MM.1S (cell line): Measurements from ENCODE around the gene MST1.

Experiments
- DNase-seq: peaks from one replicate; pipeline ENCODE4 v3.0.0-alpha.2; 2015
- H2AFZ ChIP-seq: fragments of 300-600 bp; sonication (generic); 2 replicates; pipeline ENCODE4 v1.6.0; 2016; ENCODE audit warnings: antibody characterized with exemption, low read length
- H3F3A ChIP-seq: fragments of 300-600 bp; sonication (generic); 2 replicates; pipeline ENCODE4 v1.6.1; 2016; ENCODE audit warnings: mild to moderate bottlenecking, antibody characterized with exemption, low read length, moderate library complexity, mixed read lengths; ENCODE audit not compliant: insufficient read depth
- H3K27ac ChIP-seq: fragments of 300-600 bp; sonication (generic); 2 replicates; pipeline ENCODE4 v1.5.1; 2016; ENCODE audit warnings: mild to moderate bottlenecking, low read length
- H3K27me3 ChIP-seq: fragments of 300-600 bp; sonication (generic); replicated peaks from 2 replicates; pipeline ENCODE4 v1.6.0; 2016; ENCODE audit warnings: low read length; ENCODE audit not compliant: insufficient read depth
- H3K36me3 ChIP-seq: fragments of 300-600 bp; sonication (generic); replicated peaks from 2 replicates; pipeline ENCODE4 v1.6.1; 2016; ENCODE audit warnings: mild to moderate bottlenecking, low read length, mixed read lengths; ENCODE audit not compliant: insufficient read depth
- H3K4me1 ChIP-seq: fragments of 300-600 bp; sonication (generic); 2 replicates; pipeline ENCODE4 v1.6.1; 2016; ENCODE audit warnings: low read length, mixed read lengths
- H3K4me2 ChIP-seq: fragments of 300-600 bp; sonication (generic); 2 replicates; pipeline ENCODE4 v1.6.0; 2016; ENCODE audit warnings: low read depth, low read length
- H3K4me3 ChIP-seq: fragments of 300-600 bp; sonication (generic); 2 replicates; pipeline ENCODE4 v1.5.1; 2016; ENCODE audit warnings: low read length, mixed read lengths
- H3K79me2 ChIP-seq: fragments of 300-600 bp; sonication (generic); 2 replicates; pipeline ENCODE4 v1.6.1; 2016; ENCODE audit warnings: mixed run types, low read length, mixed read lengths
- H3K9ac ChIP-seq: fragments of 300-600 bp; sonication (generic); 2 replicates; pipeline ENCODE4 v1.6.1; 2016; ENCODE audit warnings: low read length, mixed read lengths
- H3K9me2 ChIP-seq: fragments of 300-600 bp; sonication (generic); replicated peaks from 2 replicates; pipeline ENCODE4 v1.6.1; 2016; ENCODE audit warnings: mild to moderate bottlenecking, low read length, mixed read lengths; ENCODE audit not compliant: insufficient read depth
- H3K9me3 ChIP-seq: fragments of 300-600 bp; sonication (generic); replicated peaks from 2 replicates; pipeline ENCODE4 v1.6.1; 2016; ENCODE audit warnings: mild to moderate bottlenecking, low read length, mixed read lengths; ENCODE audit not compliant: insufficient read depth
- H4K20me1 ChIP-seq: fragments of 300-600 bp; sonication (generic); 2 replicates; pipeline ENCODE4 v1.6.1; 2016; ENCODE audit warnings: mild to moderate bottlenecking, low read length, moderate library complexity, mixed read lengths; ENCODE audit not compliant: insufficient read depth
- CTCF ChIP-seq: fragments of 300-600 bp; sonication (generic); IDR thresholded peaks from 2 replicates; pipeline ENCODE4 v1.5.1; 2016; ENCODE audit warnings: antibody characterized with exemption, low read length, mixed read lengths
- EZH2 ChIP-seq: fragments of 300-600 bp; sonication (generic); optimal IDR thresholded peaks from 2 replicates; pipeline ENCODE3; 2017; ENCODE audit warnings: low read depth, mild to moderate bottlenecking, antibody characterized with exemption, low read length, mixed read lengths
- EZH2phosphoT487 ChIP-seq: fragments of 300-600 bp; sonication (generic); IDR thresholded peaks from 2 replicates; pipeline ENCODE4 v1.6.1; 2018; ENCODE audit warnings: antibody characterized with exemption, low read length

Gene MST1

GRCh38 chr3:49706456-49707112, 17.3 kb upstream of the MST1 start:
- H3K9me2 ChIP-seq = no peaks in the 10 kb centered on the region
- no peak for TF ChIP-seq CTCF
- no peak for TF ChIP-seq EZH2
- TF ChIP-seq EZH2phosphoT487 = no peak
- no peaks in the 10 kb centered on the region for H3K27me3 ChIP-seq
- H3F3A ChIP-seq = no peaks in the 10 kb centered on the region
- H4K20me1 ChIP-seq = no peaks in the 10 kb centered on the region
- DNase-seq = no peak
- H3K36me3 ChIP-seq = no peaks in the 10 kb centered on the region
- H3K79me2 ChIP-seq = no peaks in the 10 kb centered on the region
- no peak overlapping the region for H3K9ac ChIP-seq
- no peaks in the 10 kb centered on the region for H3K9me3 ChIP-seq
- H2AFZ ChIP-seq = no peak overlapping the region
- H3K4me2 ChIP-seq = no peak overlapping the region
- H3K27ac ChIP-seq = no peak overlapping the region
- H3K4me1 ChIP-seq = no peaks in the 10 kb centered on the region
- H3K4me3 ChIP-seq = no peak overlapping the region

- H3K9ac ChIP-seq = no peak overlapping the region
- no peaks in the 10 kb centered on the region for H3K9me3 ChIP-seq
- no peaks in the 10 kb centered on the region for H3K27me3 ChIP-seq
- no peaks in the 10 kb centered on the region for H3K36me3 ChIP-seq
- no peaks in the 10 kb centered on the region for H4K20me1 ChIP-seq
- no peaks in the 10 kb centered on the region for H3K79me2 ChIP-seq
- TF ChIP-seq EZH2 (no peak), CTCF (no peak), EZH2phosphoT487 (no peak)
- H2AFZ ChIP-seq = no peak overlapping the region
- no peak overlapping the region for H3K4me2 ChIP-seq
- no peaks in the 10 kb centered on the region for H3K9me2 ChIP-seq
- H3F3A ChIP-seq = no peaks in the 10 kb centered on the region
- H3K4me3 ChIP-seq = no peak overlapping the region
- no peak overlapping the region for H3K27ac ChIP-seq
- H3K4me1 ChIP-seq = no peaks in the 10 kb centered on the region
- DNase-seq = no peak
Observed at GRCh38 chr3:49705390-49705960, 16.2 kb upstream of the MST1 start.

GRCh38 chr3:49704629-49705028, 15.4 kb upstream of the MST1 start:
- TF ChIP-seq EZH2 (no peak), CTCF (no peak), EZH2phosphoT487 (no peak)
- Histone ChIP-seq H3K4me1 (no peaks in the 10 kb centered on the region), H3K27me3 (no peaks in the 10 kb centered on the region), H2AFZ (no peak overlapping the region), H3F3A (no peaks in the 10 kb centered on the region), H3K4me3 (no peak overlapping the region), H3K79me2 (no peaks in the 10 kb centered on the region), H4K20me1 (no peaks in the 10 kb centered on the region), H3K27ac (no peak overlapping the region), H3K9ac (no peak overlapping the region), H3K36me3 (no peaks in the 10 kb centered on the region), H3K4me2 (no peak overlapping the region), H3K9me3 (no peaks in the 10 kb centered on the region), H3K9me2 (no peaks in the 10 kb centered on the region)
- no peak for DNase-seq
